Measurements from ENCODE around the gene HDAC2. TPM values are rescaled to one million over a fixed set of nuclear protein-coding genes. Genes with fewer than 3 reads are reported as not detected.

The HDAC2 gene
- polyA plus RNA-seq, 1 donor from 2014 or later = 307 TPM

DNA sequence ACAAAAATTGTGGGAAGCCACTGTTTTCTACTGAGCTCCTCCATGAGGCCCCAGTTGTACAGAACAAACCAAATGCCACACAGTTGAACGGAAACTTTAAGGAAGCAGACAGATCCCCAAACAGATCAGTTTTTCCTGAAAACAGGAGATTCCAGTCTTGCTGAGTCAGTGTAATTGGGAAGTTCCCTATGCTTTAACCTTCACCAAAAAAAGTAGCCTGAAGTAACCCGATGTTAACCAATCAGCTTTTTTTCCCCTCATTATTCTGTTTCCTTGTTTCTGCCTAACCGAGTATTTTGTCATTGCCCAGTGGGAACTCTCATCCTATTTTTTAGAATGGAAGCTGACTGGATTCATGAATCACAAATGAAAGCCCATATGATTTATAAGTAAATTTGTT lies 77.1 kb downstream of the HDAC2 start:
- H3K79me2 ChIP-seq (replicated peaks; ENCODE audit: insufficient read depth, low read length) = no peaks in the 10 kb centered on the region
- H3K9me3 ChIP-seq (ENCODE audit: low read length) = no peaks in the 10 kb centered on the region
- TF ChIP-seq TAF1 (IDR thresholded peaks at IDR 0.05; ENCODE audit: low read depth) (no peak), SMC3 (conservative IDR thresholded peaks at IDR 0.05; ENCODE audit: poor library complexity) (no peak), EP300 (conservative IDR thresholded peaks at IDR 0.05; ENCODE audit: poor library complexity, severe bottlenecking) (no peak), MXI1 (conservative IDR thresholded peaks at IDR 0.05; ENCODE audit: poor library complexity, severe bottlenecking) (no peak), RAD21 (conservative IDR thresholded peaks at IDR 0.05) (no peak), EZH2 (IDR thresholded peaks at IDR 0.05; ENCODE audit: borderline replicate concordance, insufficient read depth, low read length, poor library complexity, severe bottlenecking) (no peak), POLR2AphosphoS5 (IDR thresholded peaks at IDR 0.05) (no peak)
- TF ChIP-seq, protein P1, sequence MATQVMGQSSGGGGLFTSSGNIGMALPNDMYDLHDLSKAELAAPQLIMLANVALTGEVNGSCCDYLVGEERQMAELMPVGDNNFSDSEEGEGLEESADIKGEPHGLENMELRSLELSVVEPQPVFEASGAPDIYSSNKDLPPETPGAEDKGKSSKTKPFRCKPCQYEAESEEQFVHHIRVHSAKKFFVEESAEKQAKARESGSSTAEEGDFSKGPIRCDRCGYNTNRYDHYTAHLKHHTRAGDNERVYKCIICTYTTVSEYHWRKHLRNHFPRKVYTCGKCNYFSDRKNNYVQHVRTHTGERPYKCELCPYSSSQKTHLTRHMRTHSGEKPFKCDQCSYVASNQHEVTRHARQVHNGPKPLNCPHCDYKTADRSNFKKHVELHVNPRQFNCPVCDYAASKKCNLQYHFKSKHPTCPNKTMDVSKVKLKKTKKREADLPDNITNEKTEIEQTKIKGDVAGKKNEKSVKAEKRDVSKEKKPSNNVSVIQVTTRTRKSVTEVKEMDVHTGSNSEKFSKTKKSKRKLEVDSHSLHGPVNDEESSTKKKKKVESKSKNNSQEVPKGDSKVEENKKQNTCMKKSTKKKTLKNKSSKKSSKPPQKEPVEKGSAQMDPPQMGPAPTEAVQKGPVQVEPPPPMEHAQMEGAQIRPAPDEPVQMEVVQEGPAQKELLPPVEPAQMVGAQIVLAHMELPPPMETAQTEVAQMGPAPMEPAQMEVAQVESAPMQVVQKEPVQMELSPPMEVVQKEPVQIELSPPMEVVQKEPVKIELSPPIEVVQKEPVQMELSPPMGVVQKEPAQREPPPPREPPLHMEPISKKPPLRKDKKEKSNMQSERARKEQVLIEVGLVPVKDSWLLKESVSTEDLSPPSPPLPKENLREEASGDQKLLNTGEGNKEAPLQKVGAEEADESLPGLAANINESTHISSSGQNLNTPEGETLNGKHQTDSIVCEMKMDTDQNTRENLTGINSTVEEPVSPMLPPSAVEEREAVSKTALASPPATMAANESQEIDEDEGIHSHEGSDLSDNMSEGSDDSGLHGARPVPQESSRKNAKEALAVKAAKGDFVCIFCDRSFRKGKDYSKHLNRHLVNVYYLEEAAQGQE (IDR thresholded peaks at IDR 0.05; ENCODE audit: borderline replicate concordance) = no peak
- TF ChIP-seq, protein P2, sequence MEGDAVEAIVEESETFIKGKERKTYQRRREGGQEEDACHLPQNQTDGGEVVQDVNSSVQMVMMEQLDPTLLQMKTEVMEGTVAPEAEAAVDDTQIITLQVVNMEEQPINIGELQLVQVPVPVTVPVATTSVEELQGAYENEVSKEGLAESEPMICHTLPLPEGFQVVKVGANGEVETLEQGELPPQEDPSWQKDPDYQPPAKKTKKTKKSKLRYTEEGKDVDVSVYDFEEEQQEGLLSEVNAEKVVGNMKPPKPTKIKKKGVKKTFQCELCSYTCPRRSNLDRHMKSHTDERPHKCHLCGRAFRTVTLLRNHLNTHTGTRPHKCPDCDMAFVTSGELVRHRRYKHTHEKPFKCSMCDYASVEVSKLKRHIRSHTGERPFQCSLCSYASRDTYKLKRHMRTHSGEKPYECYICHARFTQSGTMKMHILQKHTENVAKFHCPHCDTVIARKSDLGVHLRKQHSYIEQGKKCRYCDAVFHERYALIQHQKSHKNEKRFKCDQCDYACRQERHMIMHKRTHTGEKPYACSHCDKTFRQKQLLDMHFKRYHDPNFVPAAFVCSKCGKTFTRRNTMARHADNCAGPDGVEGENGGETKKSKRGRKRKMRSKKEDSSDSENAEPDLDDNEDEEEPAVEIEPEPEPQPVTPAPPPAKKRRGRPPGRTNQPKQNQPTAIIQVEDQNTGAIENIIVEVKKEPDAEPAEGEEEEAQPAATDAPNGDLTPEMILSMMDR (IDR thresholded peaks at IDR 0.05; ENCODE audit: poor library complexity, severe bottlenecking) = no peak
- no peaks in the 10 kb centered on the region for H3K9me2 ChIP-seq (ENCODE audit: insufficient read depth, low read length)
- no peaks in the 10 kb centered on the region for H4K20me1 ChIP-seq (ENCODE audit: insufficient read depth)
- no peak overlapping the region for H2AFZ ChIP-seq (ENCODE audit: low read depth, low read length)
- no peaks in the 10 kb centered on the region for H3F3A ChIP-seq (ENCODE audit: insufficient read depth, low read length, poor library complexity, severe bottlenecking)
- H3K4me3 ChIP-seq (ENCODE audit: low read length) = no peak overlapping the region
- no peaks in the 10 kb centered on the region for H3K36me3 ChIP-seq (ENCODE audit: insufficient read depth, low read length)
- no peak overlapping the region for H3K4me2 ChIP-seq (ENCODE audit: low read length)
- H3K27ac ChIP-seq (ENCODE audit: low read length) = no peak overlapping the region
- H3K27me3 ChIP-seq (ENCODE audit: insufficient read depth, low read depth, low read length) = no peaks in the 10 kb centered on the region
- no peak overlapping the region for H3K9ac ChIP-seq (ENCODE audit: low read length)

DNA sequence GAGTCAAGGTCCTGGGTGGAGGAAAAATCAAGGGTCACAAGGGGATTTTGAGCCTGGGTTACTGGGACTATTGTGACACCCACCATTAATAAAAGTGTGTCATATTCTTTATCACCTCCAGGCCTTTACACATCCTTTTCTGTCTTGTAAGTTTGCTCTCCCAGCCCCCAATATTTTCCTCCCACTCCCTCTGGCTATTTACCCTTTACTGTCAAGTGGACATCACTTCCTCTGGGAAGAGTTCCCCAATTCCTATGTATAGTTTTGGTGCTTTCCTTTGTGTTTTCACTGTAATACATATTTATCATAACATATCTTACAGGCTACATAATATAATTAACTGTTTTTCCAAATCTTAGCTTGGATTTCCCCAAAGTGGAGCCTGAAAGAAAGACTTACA lies 77.5 kb downstream of the HDAC2 start:
- Histone ChIP-seq H3K9me2 (ENCODE audit: insufficient read depth, low read length) (no peaks in the 10 kb centered on the region), H3K9ac (ENCODE audit: low read length) (no peak overlapping the region), H3F3A (ENCODE audit: insufficient read depth, low read length, poor library complexity, severe bottlenecking) (no peaks in the 10 kb centered on the region), H2AFZ (ENCODE audit: low read depth, low read length) (no peak overlapping the region), H3K4me3 (ENCODE audit: low read length) (no peak overlapping the region), H4K20me1 (ENCODE audit: insufficient read depth) (no peaks in the 10 kb centered on the region), H3K27me3 (ENCODE audit: insufficient read depth, low read depth, low read length) (no peaks in the 10 kb centered on the region), H3K9me3 (ENCODE audit: low read length) (no peaks in the 10 kb centered on the region), H3K4me2 (ENCODE audit: low read length) (no peak overlapping the region), H3K79me2 (replicated peaks; ENCODE audit: insufficient read depth, low read length) (no peaks in the 10 kb centered on the region), H3K36me3 (ENCODE audit: insufficient read depth, low read length) (no peaks in the 10 kb centered on the region), H3K27ac (ENCODE audit: low read length) (no peak overlapping the region)
- TF ChIP-seq EP300 (conservative IDR thresholded peaks at IDR 0.05; ENCODE audit: poor library complexity, severe bottlenecking) = no peak
- TF ChIP-seq MXI1 (conservative IDR thresholded peaks at IDR 0.05; ENCODE audit: poor library complexity, severe bottlenecking) = no peak
- no peak for TF ChIP-seq RAD21 (conservative IDR thresholded peaks at IDR 0.05)
- TF ChIP-seq TAF1 (IDR thresholded peaks at IDR 0.05; ENCODE audit: low read depth) = no peak
- TF ChIP-seq EZH2 (IDR thresholded peaks at IDR 0.05; ENCODE audit: borderline replicate concordance, insufficient read depth, low read length, poor library complexity, severe bottlenecking) = no peak
- TF ChIP-seq, protein P1 (IDR thresholded peaks at IDR 0.05; ENCODE audit: borderline replicate concordance) = no peak
- TF ChIP-seq, protein P2 (IDR thresholded peaks at IDR 0.05; ENCODE audit: poor library complexity, severe bottlenecking) = no peak
- TF ChIP-seq POLR2AphosphoS5 (IDR thresholded peaks at IDR 0.05) = no peak
- no peak for TF ChIP-seq SMC3 (conservative IDR thresholded peaks at IDR 0.05; ENCODE audit: poor library complexity)
